Mucosa of stomach (tissue), 1 donor: Measurements from ENCODE around the gene MCCD1.

Source experiments
- H3K27me3 ChIP-seq: one replicate; pipeline ENCODE4 v1.7.0; 2013; ENCODE audit warnings: mild to moderate bottlenecking, low read length; ENCODE audit not compliant: control insufficient read depth, insufficient read depth
- H3K36me3 ChIP-seq: one replicate; pipeline ENCODE4 v1.7.0; 2013; ENCODE audit warnings: low read length; ENCODE audit not compliant: control insufficient read depth, insufficient read depth
- H3K4me1 ChIP-seq: one replicate; pipeline ENCODE4 v1.7.0; 2013; ENCODE audit warnings: mild to moderate bottlenecking, low read length; ENCODE audit not compliant: control insufficient read depth, insufficient read depth
- H3K4me3 ChIP-seq: one replicate; pipeline ENCODE4 v1.7.0; 2013; ENCODE audit warnings: low read length
- H3K9ac ChIP-seq: one replicate; pipeline ENCODE4 v1.7.0; 2013; ENCODE audit warnings: mild to moderate bottlenecking, low read length, moderate library complexity
- H3K9me3 ChIP-seq: one replicate; pipeline ENCODE4 v1.7.0; 2013; ENCODE audit warnings: mild to moderate bottlenecking, low read length, moderate library complexity; ENCODE audit not compliant: control insufficient read depth
- donor health status: Pancreatic carcinoma.

Gene MCCD1

GRCh38 chr6:31525553-31525931 is 3.2 kb upstream of the MCCD1 start:
- Histone ChIP-seq H3K36me3 (peaks cover 3% of the 10 kb centered on the region), H3K9me3 (no peaks in the 10 kb centered on the region), H3K4me1 (peaks cover 8% of the 10 kb centered on the region), H3K4me3 (no peak overlapping the region), H3K9ac (no peak overlapping the region), H3K27me3 (no peaks in the 10 kb centered on the region)

DNA sequence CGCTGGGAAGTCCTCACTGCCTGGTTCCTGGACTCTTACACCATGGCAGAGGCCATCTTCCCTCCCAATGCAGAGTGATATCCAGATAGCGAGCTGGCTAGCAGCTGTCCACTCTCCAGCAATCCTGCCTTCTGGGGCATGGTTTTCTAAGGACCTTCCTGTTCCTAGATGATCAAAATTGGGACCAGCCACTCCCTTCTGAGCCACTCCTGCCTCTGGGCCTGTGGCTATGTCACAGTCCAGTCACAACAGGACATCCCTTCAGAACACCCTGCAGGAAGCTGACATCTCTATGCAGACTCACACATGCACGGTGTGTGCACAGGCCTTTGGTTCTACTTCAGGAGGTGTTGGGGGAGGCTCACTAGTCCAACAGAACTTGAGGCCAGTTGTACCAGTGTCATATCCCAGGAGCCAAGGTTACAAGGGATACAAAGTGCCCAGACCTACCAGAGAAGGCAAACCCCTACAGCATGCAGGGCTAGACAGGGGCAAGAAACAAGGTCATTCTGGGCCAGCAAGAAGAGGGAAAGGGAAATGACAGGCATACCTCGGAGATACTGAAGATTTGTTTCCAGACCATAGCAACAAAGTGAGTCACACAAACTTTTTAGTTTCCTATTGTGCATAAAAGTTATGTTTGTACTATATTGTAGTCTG is 2.7 kb upstream of the MCCD1 start:
- H3K4me1 ChIP-seq: peaks cover 8% of the 10 kb centered on the region

DNA sequence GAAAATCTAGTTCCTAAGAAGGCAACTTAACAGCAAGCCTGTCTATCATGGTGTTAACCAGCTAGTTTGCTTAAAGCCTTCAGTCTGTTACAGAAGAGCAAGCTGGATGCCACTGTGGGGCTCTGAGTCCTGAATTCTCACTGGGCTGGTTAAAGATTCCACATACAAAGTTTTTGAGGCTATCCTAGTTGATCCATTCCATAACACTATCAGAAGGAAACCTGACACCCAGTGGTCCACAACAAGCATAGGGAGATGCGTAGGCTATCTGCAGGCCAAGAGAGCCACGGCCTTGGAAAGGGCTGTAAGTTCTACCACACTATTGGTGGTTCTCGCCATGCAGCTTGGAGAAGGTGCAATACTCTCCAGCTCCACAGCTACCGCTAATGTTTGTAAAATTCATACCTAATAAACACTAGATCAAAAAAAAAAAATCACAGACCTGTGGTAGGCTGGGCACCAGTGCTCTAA is 420 bp upstream of the MCCD1 start:
- peaks cover 16% of the 10 kb centered on the region for H3K36me3 ChIP-seq
- no peak overlapping the region for H3K4me3 ChIP-seq
- no peak overlapping the region for H3K9ac ChIP-seq
- H3K27me3 ChIP-seq: no peaks in the 10 kb centered on the region
- H3K9me3 ChIP-seq: no peaks in the 10 kb centered on the region
- peaks cover 8% of the 10 kb centered on the region for H3K4me1 ChIP-seq

More for the DNA sequence above, 2.7 kb upstream of the MCCD1 start:
- H3K9ac ChIP-seq: no peak overlapping the region
- no peaks in the 10 kb centered on the region for H3K9me3 ChIP-seq
- no peaks in the 10 kb centered on the region for H3K27me3 ChIP-seq
- no peak overlapping the region for H3K4me3 ChIP-seq
- peaks cover 8% of the 10 kb centered on the region for H3K36me3 ChIP-seq

DNA sequence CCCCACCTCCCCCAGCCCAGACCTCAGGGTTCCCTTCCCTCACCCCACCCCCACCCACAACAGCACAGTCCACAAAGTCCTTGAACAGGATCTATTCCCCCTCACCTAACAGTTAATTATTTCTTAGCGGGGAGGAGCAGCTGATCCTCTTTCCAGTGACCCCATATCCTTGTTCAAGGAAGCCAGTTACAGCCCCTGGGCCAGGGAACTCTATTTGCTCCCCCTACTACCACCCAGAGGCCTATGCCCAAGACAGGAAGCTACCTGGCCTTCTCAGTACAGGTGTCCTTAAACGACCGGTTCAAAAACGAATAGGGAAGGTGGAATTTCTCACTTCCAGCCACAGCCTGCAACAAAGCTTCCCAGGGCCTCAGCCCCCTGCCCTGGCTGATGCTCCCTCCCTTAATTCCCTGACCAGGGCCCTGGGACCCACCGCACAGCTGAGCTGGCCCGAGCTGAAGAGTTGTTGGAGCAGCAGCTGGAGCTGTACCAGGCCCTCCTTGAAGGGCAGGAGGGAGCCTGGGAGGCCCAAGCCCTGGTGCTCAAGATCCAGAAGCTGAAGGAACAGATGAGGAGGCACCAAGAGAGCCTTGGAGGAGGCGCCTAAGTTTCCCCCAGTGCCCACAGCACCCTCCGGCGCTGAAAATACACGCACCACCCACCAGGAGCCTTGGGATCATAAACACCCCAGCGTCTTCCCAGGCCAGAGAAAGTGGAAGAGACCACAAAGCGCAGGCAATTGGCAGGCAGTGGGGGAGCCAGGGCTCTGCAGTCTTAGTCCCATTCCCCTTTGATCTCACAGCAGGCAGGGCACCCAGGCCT is 778 bp downstream of the MCCD1 start:
- no peak overlapping the region for H3K9ac ChIP-seq
- H3K4me1 ChIP-seq: peaks cover 8% of the 10 kb centered on the region
- H3K4me3 ChIP-seq: no peak overlapping the region
- peaks cover 16% of the 10 kb centered on the region for H3K36me3 ChIP-seq
- no peaks in the 10 kb centered on the region for H3K27me3 ChIP-seq
- H3K9me3 ChIP-seq: no peaks in the 10 kb centered on the region

DNA sequence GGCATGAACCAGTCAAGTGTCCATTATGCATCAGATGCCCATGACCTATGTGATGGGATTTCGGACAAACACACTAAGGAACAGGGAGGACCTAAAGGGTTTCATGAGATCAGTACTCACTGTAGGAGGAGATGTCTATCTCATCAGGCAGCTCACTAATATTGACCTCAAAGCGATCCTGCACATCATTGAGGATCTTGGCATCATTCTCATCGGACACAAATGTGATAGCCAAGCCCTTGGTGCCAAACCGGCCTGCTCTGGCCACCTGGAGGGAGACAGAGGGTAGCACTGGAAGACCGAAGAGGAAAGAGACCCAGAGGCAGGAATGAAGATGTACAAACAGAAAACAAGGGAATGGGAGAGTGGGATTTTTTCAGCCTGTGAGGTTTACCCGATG is 1.9 kb downstream of the MCCD1 start:
- H3K36me3 ChIP-seq: peaks cover 16% of the 10 kb centered on the region
- H3K4me1 ChIP-seq: peaks cover 7% of the 10 kb centered on the region
- no peak overlapping the region for H3K4me3 ChIP-seq

GRCh38 chr6:31531162-31531561 is 2.4 kb downstream of the MCCD1 start:
- Histone ChIP-seq H3K9ac (no peak overlapping the region), H3K4me3 (no peak overlapping the region), H3K27me3 (no peaks in the 10 kb centered on the region), H3K9me3 (no peaks in the 10 kb centered on the region), H3K4me1 (peaks cover 2% of the 10 kb centered on the region), H3K36me3 (peaks cover 21% of the 10 kb centered on the region)

More for the DNA sequence above, 1.9 kb downstream of the MCCD1 start:
- Histone ChIP-seq H3K9me3 (no peaks in the 10 kb centered on the region), H3K9ac (no peak overlapping the region), H3K27me3 (no peaks in the 10 kb centered on the region)

DNA sequence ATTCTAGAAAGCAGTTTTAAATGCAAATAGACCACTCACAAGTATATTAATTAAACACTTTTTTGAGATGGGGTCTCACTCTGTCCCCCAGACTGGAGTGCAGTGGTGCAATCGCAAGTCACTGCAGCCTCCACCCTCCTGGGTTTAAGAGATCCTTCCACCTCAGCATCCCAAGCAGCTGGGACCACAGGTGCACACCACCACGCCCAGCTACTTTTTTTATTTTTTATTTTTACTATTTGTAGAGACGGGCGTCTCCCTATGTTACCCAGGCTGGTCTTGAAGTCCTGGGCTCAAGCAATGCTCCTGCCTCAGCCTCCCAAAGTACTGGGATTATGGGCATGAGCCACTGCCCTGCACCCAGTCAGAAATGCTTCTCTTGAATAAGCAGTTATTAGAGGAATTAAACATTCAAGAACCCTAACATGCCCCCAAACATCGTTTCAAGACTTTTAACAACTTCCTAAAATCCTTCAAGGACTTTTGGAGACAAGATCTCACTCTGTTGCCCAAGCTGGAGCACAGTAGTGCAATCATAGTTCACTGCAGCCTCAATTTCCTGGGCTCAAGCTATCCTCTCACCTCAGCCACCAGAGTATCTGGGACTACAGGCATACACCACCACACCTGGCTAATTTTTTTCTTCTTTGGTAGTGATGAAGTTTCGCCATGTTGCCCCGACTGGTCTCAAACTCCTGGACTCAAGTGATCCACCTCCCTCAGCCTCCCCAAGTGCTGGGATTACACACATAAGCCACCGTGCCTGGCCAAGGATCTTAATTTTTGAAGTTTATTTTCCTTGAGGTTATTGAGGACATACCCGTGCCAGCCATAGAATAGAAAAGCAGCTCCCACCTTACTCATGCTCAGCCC is 3.2 kb downstream of the MCCD1 start:
- Histone ChIP-seq H3K4me3 (no peak overlapping the region), H3K9me3 (no peaks in the 10 kb centered on the region), H3K4me1 (no peaks in the 10 kb centered on the region), H3K27me3 (no peaks in the 10 kb centered on the region), H3K9ac (no peak overlapping the region), H3K36me3 (peaks cover 23% of the 10 kb centered on the region)

DNA sequence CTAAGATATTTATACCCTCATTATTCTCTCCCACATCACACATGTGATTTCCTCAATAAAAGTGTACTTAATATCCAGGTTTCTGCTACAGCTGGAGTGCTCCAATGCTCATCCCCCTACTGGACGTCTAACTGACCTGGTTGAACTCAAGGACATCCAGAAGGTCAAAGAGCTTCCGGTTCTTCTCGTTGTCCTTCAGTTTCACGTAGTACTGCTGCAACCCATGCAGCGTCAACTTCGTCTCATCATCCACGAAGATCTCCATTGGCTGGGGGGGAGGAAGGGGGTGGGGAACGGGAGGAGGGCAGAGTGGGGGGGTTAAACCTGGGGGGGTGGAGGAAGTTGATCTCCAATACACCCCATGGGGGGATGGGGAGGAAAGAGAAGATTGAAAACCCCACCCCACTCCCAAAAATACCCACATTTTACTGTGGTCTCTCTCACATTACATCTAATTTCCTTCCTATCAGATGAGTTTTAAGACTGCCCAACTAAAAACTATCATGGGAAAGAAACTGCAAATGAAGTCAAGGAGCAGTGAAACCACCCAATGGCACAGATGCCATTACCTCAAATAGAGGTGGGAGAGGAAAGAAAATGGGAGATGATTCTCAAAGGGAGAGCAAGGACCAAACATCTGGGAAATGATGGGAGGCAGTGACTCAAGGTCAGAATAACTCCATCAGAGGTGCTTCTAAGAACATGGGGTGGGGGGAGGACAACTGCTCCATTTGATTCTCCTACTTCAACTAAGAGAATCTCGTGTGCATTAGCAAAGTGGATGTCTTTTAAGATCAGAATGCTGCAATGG is 4.1 kb downstream of the MCCD1 start:
- Histone ChIP-seq H3K9ac (no peak overlapping the region), H3K36me3 (peaks cover 23% of the 10 kb centered on the region), H3K27me3 (no peaks in the 10 kb centered on the region), H3K9me3 (no peaks in the 10 kb centered on the region), H3K4me3 (no peak overlapping the region), H3K4me1 (no peaks in the 10 kb centered on the region)

GRCh38 chr6:31533455-31533841 is 4.7 kb downstream of the MCCD1 start:
- Histone ChIP-seq H3K4me3 (no peak overlapping the region), H3K9me3 (no peaks in the 10 kb centered on the region), H3K36me3 (peaks cover 23% of the 10 kb centered on the region), H3K4me1 (peaks cover 2% of the 10 kb centered on the region), H3K9ac (no peak overlapping the region), H3K27me3 (no peaks in the 10 kb centered on the region)

DNA sequence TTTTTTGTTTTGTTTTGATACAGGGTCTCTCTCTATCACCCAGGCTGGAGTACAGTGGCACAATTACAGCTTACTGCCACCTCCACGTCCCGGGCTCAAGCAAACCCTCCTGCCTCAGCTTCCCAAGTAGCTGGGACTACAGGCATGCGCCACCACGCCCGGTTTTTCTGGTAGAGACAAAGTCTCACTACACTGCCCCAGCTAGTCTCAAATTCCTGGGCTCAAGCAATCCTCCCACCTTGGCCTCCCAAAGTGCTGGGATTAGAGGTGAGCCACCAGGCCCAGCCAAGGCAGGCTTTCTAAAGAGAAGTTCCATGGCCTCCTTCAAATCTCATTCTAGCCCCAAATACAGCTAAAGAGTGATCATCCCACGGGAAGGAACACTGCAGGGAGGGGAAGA is 5.2 kb downstream of the MCCD1 start:
- no peaks in the 10 kb centered on the region for H3K27me3 ChIP-seq
- H3K4me1 ChIP-seq: peaks cover 8% of the 10 kb centered on the region
- no peaks in the 10 kb centered on the region for H3K9me3 ChIP-seq
- peaks cover 23% of the 10 kb centered on the region for H3K36me3 ChIP-seq
- no peak overlapping the region for H3K4me3 ChIP-seq
- no peak overlapping the region for H3K9ac ChIP-seq

DNA sequence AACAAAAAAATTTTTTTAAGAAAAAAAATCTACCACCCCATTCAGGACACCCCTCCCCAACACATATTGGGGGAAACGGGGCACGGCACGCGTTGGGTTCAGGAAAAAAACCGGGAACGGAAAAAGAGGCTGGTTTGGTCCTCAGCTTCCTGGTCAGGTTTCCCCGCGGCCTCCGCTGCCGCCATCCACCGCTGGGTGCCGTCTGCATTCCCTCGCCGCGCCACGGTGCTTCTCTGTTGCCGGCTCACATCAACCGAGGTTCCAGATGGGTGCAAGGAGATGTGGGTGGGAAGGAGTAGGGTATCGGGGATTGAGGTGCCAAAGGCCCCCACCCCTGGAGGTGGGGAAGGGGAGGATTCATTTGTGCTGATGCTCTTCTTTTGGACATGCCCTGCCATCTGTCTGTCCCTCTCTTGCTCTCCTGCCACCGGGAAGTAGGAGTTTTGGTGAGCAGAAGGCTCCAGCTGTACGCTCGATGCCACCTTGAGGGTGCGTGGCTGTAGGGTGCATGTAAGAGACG is 5.8 kb downstream of the MCCD1 start:
- H3K9ac ChIP-seq: no peak overlapping the region
- H3K27me3 ChIP-seq: no peaks in the 10 kb centered on the region
- H3K36me3 ChIP-seq: peaks cover 23% of the 10 kb centered on the region
- peaks cover 14% of the 10 kb centered on the region for H3K4me1 ChIP-seq
- no peaks in the 10 kb centered on the region for H3K9me3 ChIP-seq
- H3K4me3 ChIP-seq: no peak overlapping the region
